Measurements from ENCODE around the gene CXCL11.

Gene CXCL11

DNA sequence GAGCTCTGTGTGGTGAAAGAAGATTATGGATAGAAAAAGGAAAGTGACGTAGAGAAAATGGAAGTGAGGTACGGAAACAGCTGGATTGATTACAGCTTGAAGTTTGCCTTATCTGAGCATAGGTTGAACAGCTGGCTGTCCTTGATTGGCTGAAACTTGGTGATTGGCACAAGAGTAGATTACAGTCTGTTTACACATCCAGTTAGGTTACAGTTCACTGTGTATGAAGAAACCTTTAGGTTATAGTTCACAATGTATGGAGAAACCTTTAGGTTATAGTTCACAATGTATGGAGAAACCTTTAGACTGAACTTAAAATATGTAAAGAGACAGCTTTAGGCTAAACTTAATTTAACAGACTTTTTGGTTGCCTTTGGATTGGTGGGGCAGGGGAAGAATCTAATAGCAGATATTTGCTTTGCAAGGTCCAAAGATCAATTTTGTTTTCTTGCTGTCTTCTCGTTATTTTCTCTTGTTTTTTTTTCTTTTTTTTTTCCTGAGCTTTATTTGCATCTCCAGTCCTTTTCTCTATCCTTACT, 23.1 kb upstream of the CXCL11 start:
- Histone ChIP-seq H3K4me2 (no peak overlapping the region), H3K36me3 (ENCODE audit: insufficient read depth) (no peaks in the 10 kb centered on the region), H3K27me3 (ENCODE audit: insufficient read depth, low read depth) (no peaks in the 10 kb centered on the region), H3K4me1 (ENCODE audit: low read depth, poor library complexity, severe bottlenecking) (peaks cover 15% of the 10 kb centered on the region), H3K79me2 (ENCODE audit: insufficient read depth, low read depth) (no peaks in the 10 kb centered on the region), H4K20me1 (ENCODE audit: insufficient read depth) (no peaks in the 10 kb centered on the region), H2AFZ (ENCODE audit: low read depth) (no peak overlapping the region), H3K27ac (no peak overlapping the region), H3K4me3 (IDR thresholded peaks at IDR 0.05; ENCODE audit: insufficient read depth, low read depth, low read length) (no peak overlapping the region), H3K9ac (no peak overlapping the region)
- TF ChIP-seq, protein P1, sequence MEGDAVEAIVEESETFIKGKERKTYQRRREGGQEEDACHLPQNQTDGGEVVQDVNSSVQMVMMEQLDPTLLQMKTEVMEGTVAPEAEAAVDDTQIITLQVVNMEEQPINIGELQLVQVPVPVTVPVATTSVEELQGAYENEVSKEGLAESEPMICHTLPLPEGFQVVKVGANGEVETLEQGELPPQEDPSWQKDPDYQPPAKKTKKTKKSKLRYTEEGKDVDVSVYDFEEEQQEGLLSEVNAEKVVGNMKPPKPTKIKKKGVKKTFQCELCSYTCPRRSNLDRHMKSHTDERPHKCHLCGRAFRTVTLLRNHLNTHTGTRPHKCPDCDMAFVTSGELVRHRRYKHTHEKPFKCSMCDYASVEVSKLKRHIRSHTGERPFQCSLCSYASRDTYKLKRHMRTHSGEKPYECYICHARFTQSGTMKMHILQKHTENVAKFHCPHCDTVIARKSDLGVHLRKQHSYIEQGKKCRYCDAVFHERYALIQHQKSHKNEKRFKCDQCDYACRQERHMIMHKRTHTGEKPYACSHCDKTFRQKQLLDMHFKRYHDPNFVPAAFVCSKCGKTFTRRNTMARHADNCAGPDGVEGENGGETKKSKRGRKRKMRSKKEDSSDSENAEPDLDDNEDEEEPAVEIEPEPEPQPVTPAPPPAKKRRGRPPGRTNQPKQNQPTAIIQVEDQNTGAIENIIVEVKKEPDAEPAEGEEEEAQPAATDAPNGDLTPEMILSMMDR (conservative IDR thresholded peaks at IDR 0.05; ENCODE audit: low read depth, low read length) = no peak

DNA sequence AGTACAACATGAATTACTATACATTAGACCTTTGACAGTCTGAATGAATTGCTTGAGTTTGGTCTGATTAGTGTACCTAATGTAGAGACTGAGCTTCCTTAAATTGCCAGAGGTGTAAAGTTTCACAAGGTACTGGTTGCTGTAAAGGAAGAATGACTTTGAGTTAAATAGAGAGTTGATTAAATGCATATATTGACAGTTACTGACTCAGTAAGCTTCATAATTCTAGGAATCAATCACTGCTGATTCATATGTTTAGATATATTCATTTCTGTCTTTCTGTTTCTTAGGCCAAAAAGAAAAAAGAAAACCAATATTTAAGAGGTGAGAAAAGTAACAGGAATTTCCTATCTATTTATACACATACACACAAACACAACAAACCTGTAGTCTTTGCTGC, 22.4 kb upstream of the CXCL11 start:
- H3K79me2 ChIP-seq (ENCODE audit: insufficient read depth, low read depth) = no peaks in the 10 kb centered on the region
- no peak overlapping the region for H3K4me2 ChIP-seq
- TF ChIP-seq, protein P1 (conservative IDR thresholded peaks at IDR 0.05; ENCODE audit: low read depth, low read length) = no peak
- no peaks in the 10 kb centered on the region for H4K20me1 ChIP-seq (ENCODE audit: insufficient read depth)
- no peak overlapping the region for H3K9ac ChIP-seq
- H2AFZ ChIP-seq (ENCODE audit: low read depth) = no peak overlapping the region
- no peaks in the 10 kb centered on the region for H3K36me3 ChIP-seq (ENCODE audit: insufficient read depth)
- H3K4me3 ChIP-seq (IDR thresholded peaks at IDR 0.05; ENCODE audit: insufficient read depth, low read depth, low read length) = no peak overlapping the region
- H3K4me1 ChIP-seq (ENCODE audit: low read depth, poor library complexity, severe bottlenecking) = peaks cover 15% of the 10 kb centered on the region
- H3K27me3 ChIP-seq (ENCODE audit: insufficient read depth, low read depth) = no peaks in the 10 kb centered on the region
- no peak overlapping the region for H3K27ac ChIP-seq

DNA sequence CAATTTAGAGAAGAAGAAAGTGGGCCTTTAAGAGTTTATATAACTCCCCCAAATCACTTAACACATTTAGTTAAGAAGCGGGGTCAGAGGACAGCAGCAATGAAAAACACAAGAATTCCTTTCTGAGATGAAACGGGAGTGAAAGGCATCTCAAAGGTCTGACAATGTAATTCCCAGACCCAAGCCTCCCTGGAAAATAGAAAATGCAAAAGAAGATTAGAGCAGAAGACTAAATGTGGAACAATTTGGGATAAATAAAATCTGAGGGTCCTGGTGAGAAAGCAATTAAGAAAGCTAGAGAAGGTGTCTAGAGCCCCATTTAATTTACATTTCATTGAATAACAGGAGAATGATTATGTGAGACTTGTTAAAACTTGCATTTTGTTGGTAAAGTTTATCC, 19.6 kb upstream of the CXCL11 start:
- Histone ChIP-seq H3K4me3 (IDR thresholded peaks at IDR 0.05; ENCODE audit: insufficient read depth, low read depth, low read length) (no peak overlapping the region), H2AFZ (ENCODE audit: low read depth) (no peak overlapping the region; the same call in 1 of the 2 replicates), H3K4me2 (no peak overlapping the region), H3K36me3 (ENCODE audit: insufficient read depth) (no peaks in the 10 kb centered on the region), H3K27me3 (ENCODE audit: insufficient read depth, low read depth) (no peaks in the 10 kb centered on the region), H3K4me1 (ENCODE audit: low read depth, poor library complexity, severe bottlenecking) (peaks cover 15% of the 10 kb centered on the region), H4K20me1 (ENCODE audit: insufficient read depth) (no peaks in the 10 kb centered on the region), H3K79me2 (ENCODE audit: insufficient read depth, low read depth) (no peaks in the 10 kb centered on the region), H3K9ac (no peak overlapping the region), H3K27ac (no peak overlapping the region; the same call in 1 of the 2 replicates)
- TF ChIP-seq, protein P1 (conservative IDR thresholded peaks at IDR 0.05; ENCODE audit: low read depth, low read length) = no peak

DNA sequence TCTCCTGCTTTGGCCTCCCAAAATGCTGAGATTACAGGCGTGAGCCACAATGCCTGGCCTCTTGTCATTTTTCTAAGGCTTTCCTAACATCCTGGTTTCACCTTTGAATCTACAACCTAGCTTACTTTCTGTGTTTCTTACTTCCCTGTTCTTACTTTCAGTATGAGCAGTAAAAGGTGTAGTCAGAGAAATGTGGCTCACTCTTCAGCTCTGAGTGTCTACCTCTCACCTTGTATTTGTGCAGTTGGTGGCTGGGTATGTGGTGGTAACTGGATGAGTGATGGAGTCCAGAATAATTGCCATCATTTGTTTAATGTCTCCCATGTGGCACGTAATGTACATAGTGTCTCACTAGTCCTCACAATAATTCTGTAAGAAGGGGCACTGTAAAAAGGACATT, 19.1 kb upstream of the CXCL11 start:
- Histone ChIP-seq H3K4me3 (IDR thresholded peaks at IDR 0.05; ENCODE audit: insufficient read depth, low read depth, low read length) (no peak overlapping the region), H3K4me2 (peak overlapping the region; percentile 30), H2AFZ (ENCODE audit: low read depth) (peak overlapping the region; percentile 37; the same call in 1 of the 2 replicates), H3K9ac (no peak overlapping the region), H3K27ac (peak overlapping the region; percentile 13; the same call in 1 of the 2 replicates), H3K36me3 (ENCODE audit: insufficient read depth) (no peaks in the 10 kb centered on the region), H4K20me1 (ENCODE audit: insufficient read depth) (no peaks in the 10 kb centered on the region), H3K4me1 (ENCODE audit: low read depth, poor library complexity, severe bottlenecking) (peaks cover 15% of the 10 kb centered on the region), H3K79me2 (ENCODE audit: insufficient read depth, low read depth) (no peaks in the 10 kb centered on the region), H3K27me3 (ENCODE audit: insufficient read depth, low read depth) (no peaks in the 10 kb centered on the region)
- TF ChIP-seq, protein P1 (conservative IDR thresholded peaks at IDR 0.05; ENCODE audit: low read depth, low read length) = no peak
